HG03060 (cell line): Measurements from ENCODE around the gene CSNK1G2.

Source experiments
- ATAC-seq: cut with Tn5 transposase; IDR thresholded peaks from one replicate; pipeline ENCODE4 v1.9.1; 2021; ENCODE audit warnings: low read depth, moderate number of reproducible peaks; ENCODE audit not compliant: unreplicated experiment

CSNK1G2 gene

GRCh38 chr19:1962674-1963073, 21.7 kb downstream of the CSNK1G2 start:
- ATAC-seq, result no peak

- ATAC-seq, result no peak
Measured at GRCh38 chr19:1967087-1967608, 26.2 kb downstream of the CSNK1G2 start.

- no peak for ATAC-seq
Measured at GRCh38 chr19:1968279-1969175, 27.6 kb downstream of the CSNK1G2 start.

- ATAC-seq, result no peak
Measured at GRCh38 chr19:1969176-1970002, 28.4 kb downstream of the CSNK1G2 start.

GRCh38 chr19:1970003-1970805, 29.2 kb downstream of the CSNK1G2 start:
- ATAC-seq, result no peak

GRCh38 chr19:1970806-1971502, 30.0 kb downstream of the CSNK1G2 start:
- no peak for ATAC-seq

GRCh38 chr19:1974381-1975161, 33.6 kb downstream of the CSNK1G2 start:
- ATAC-seq, result no peak

GRCh38 chr19:1975162-1975480, 34.1 kb downstream of the CSNK1G2 start:
- ATAC-seq, result no peak

- ATAC-seq, result no peak
Measured at GRCh38 chr19:1977120-1977519, 36.1 kb downstream of the CSNK1G2 start.

- no peak for ATAC-seq
Measured at GRCh38 chr19:1978346-1978894, 37.4 kb downstream of the CSNK1G2 start.

GRCh38 chr19:1979017-1979416, 38.0 kb downstream of the CSNK1G2 start:
- ATAC-seq, result no peak

- ATAC-seq, result no peak
Measured at GRCh38 chr19:1979642-1980041, 38.7 kb downstream of the CSNK1G2 start.

- no peak for ATAC-seq
Measured at GRCh38 chr19:1980091-1980808, 39.3 kb downstream of the CSNK1G2 start.

- no peak for ATAC-seq
Measured at GRCh38 chr19:1980809-1981181, 39.8 kb downstream of the CSNK1G2 start.

- ATAC-seq, result no peak
Measured at GRCh38 chr19:1981253-1981652, 40.3 kb downstream of the CSNK1G2 start.

GRCh38 chr19:1984357-1984756, 43.4 kb downstream of the CSNK1G2 start:
- no peak for ATAC-seq

- no peak for ATAC-seq
Measured at GRCh38 chr19:1985588-1986356, 44.8 kb downstream of the CSNK1G2 start.
